ENCODE data around the gene PODXL. TPM values are rescaled to one million over a fixed set of nuclear protein-coding genes. Genes with fewer than 3 reads are reported as not detected.

PODXL gene
- total and polyA plus RNA-seq, 10 of the 15 experiments (the other 5 are each of a cell fraction or from before 2014, with no cell fraction given) = 0.04 to 1.8 (median 0.38) TPM

- 52% methylated on average over 12 of the region's 12 CpGs for WGBS (ENCODE audit: insufficient coverage, insufficient replicate concordance, low lambda C conversion rate, missing lambda C conversion rate)
- no peaks in the 10 kb centered on the region for H3K9me3 ChIP-seq (replicated peaks; ENCODE audit: control insufficient read depth, insufficient read depth, low read length)
- intact Hi-C loops (cut with micrococcal nuclease; ENCODE audit: unreplicated experiment) = no loop called here
- in situ Hi-C loops (cut with MboI) = no loop called here
- RAD21 ChIA-PET (ENCODE audit: unreplicated experiment) = no interaction called here
- POLR2A ChIA-PET = interaction anchor here (0.6 kb wide), 1 partner anchor 22 kb away, joined by 4 read pairs; no protein-coding TSS in a partner anchor
- H3K79me2 ChIP-seq (ENCODE audit: control insufficient read depth, insufficient read depth, low read length) = no peaks in the 10 kb centered on the region
- CTCF ChIA-PET = interaction anchor here (1.4 to 1.9 kb wide), 2 partner anchors 8 to 17 kb away, joined by 3 to 5 read pairs; no protein-coding TSS in a partner anchor
- peaks cover 8 to 36% of the 10 kb centered on the region in 2 experiments for H3K27me3 ChIP-seq (replicated peaks in 1 of 2; ENCODE audit: control insufficient read depth in 2 of 2, insufficient read depth in 2 of 2, low read length in 1 of 2)
- H3K4me2 ChIP-seq (ENCODE audit: control insufficient read depth, insufficient read depth) = no peak overlapping the region
- FAIRE-seq = no peak
- no peak overlapping the region for H2AFZ ChIP-seq (ENCODE audit: control insufficient read depth, low read depth, low read length)
- H4K20me1 ChIP-seq (ENCODE audit: control insufficient read depth, insufficient read depth) = peaks cover 5% of the 10 kb centered on the region; the same call in 1 of the 2 replicates
- SMC1A ChIA-PET (ENCODE audit: uncharacterized antibody, unreplicated experiment) = no interaction called here
- no peak for DNase-seq (ENCODE audit: low read depth, low spot score)
- H3K9ac ChIP-seq (ENCODE audit: control insufficient read depth, insufficient read depth, low read length) = no peak overlapping the region
- H3K4me1 ChIP-seq (ENCODE audit: control insufficient read depth, insufficient read depth, low read length) = peaks cover 10% of the 10 kb centered on the region
- no peaks in the 10 kb centered on the region for H3K36me3 ChIP-seq (ENCODE audit: control insufficient read depth in 2 of 2, insufficient read depth in 2 of 2, low read length in 1 of 2)
- no TSS peak for BruUV-seq (replicated peaks)
- TF ChIP-seq MEF2B (IDR thresholded peaks at IDR 0.05; ENCODE audit: partially characterized antibody, poor library complexity, severe bottlenecking) = no peak
- TF ChIP-seq EGR1 (IDR thresholded peaks at IDR 0.05; ENCODE audit: borderline replicate concordance in 1 of 2, low read depth in 2 of 2, low read length in 2 of 2) = no peak
- no peak for TF ChIP-seq SREBF2 (IDR thresholded peaks at IDR 0.05; ENCODE audit: low read length)
- TF ChIP-seq NR2C1 (IDR thresholded peaks at IDR 0.05) = no peak
- TF ChIP-seq, protein P1, sequence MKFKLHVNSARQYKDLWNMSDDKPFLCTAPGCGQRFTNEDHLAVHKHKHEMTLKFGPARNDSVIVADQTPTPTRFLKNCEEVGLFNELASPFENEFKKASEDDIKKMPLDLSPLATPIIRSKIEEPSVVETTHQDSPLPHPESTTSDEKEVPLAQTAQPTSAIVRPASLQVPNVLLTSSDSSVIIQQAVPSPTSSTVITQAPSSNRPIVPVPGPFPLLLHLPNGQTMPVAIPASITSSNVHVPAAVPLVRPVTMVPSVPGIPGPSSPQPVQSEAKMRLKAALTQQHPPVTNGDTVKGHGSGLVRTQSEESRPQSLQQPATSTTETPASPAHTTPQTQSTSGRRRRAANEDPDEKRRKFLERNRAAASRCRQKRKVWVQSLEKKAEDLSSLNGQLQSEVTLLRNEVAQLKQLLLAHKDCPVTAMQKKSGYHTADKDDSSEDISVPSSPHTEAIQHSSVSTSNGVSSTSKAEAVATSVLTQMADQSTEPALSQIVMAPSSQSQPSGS (IDR thresholded peaks at IDR 0.05; ENCODE audit: low read length) = no peak
- no peak for TF ChIP-seq BRCA1 (IDR thresholded peaks at IDR 0.05; ENCODE audit: low read depth, low read length)
- TF ChIP-seq SUZ12 (IDR thresholded peaks at IDR 0.05; ENCODE audit: unreplicated experiment) = peak; percentile 36
- no peak overlapping the region for H3K27ac ChIP-seq (ENCODE audit: control insufficient read depth, insufficient read depth)
- ATAC-seq = no peak
- H3K4me3 ChIP-seq = no peak overlapping the region
Observed at GRCh38 chr7:131554880-131555516, 1.4 kb downstream of the PODXL start.
